Vagina (tissue), 2 donors: ENCODE results near the gene NIT1.

Source experiments
- CTCF ChIP-seq, 3 experiments: fragments of 450-650 bp in 2 of 3; fragments of 200-600 bp in 1 of 3; sonication (generic) in 1 of 3; IDR thresholded peaks; one replicate each; pipeline ENCODE4 v1.5.1; 2017 to 2019; ENCODE audit warnings: antibody characterized with exemption in 3 of 3, mild to moderate bottlenecking in 2 of 3, moderate library complexity in 2 of 3
- POLR2AphosphoS5 ChIP-seq, 2 donors: sonication (generic); formaldehyde crosslinking; IDR thresholded peaks; one replicate each; pipeline ENCODE4 v1.9.0; 2017; ENCODE audit warnings: antibody characterized with exemption in 2 of 2, mild to moderate bottlenecking in 2 of 2, low read depth in 1 of 2; ENCODE audit not compliant: insufficient read depth in 1 of 2

GRCh38 chr1:161073474-161074121, 44.3 kb upstream of the NIT1 start:
- TF ChIP-seq CTCF (IDR thresholded peaks at IDR 0.05) (no peak), POLR2AphosphoS5 (IDR thresholded peaks at IDR 0.05; ENCODE audit: insufficient read depth in 1 of 2, low read depth in 1 of 2) (peak in 1 of 2 donors; percentile 33)
